B cell (primary cell): ENCODE results near the gene ZNF709. TPM values are rescaled to one million over a fixed set of nuclear protein-coding genes. Genes with fewer than 3 reads are reported as not detected.
"Not testable (repeated sequence)": the region's sequence is repeated elsewhere in the genome, so short reads cannot be mapped to it uniquely, and the experiment has no call there.

Source experiments
- ATAC-seq: fragments of 200-7000 bp; cut with Tn5 transposase; one replicate; pipeline ENCODE4 v1.10.0; 2021; ENCODE audit warnings: low read depth, mild to moderate bottlenecking, moderate number of reproducible peaks, moderate library complexity
- CTCF ChIA-PET: fragments of 350-600 bp; sonication (Branson Sonifier 250); formaldehyde crosslinking; loops from one replicate; lab custom pipeline; 2021; ENCODE audit warnings: antibody characterized with exemption, inconsistent platforms; lab: Charles Lee
- POLR2A ChIA-PET: fragments of 350-600 bp; sonication (Branson Sonifier 250); formaldehyde crosslinking; loops from one replicate; lab custom pipeline; 2021; ENCODE audit warnings: antibody characterized with exemption; lab: Charles Lee
- DNase-seq: peaks from one replicate; pipeline ENCODE4 v3.0.0; 2013
- H2AFZ ChIP-seq: 2 replicates; pipeline ENCODE4 v1.6.1; 2012; ENCODE audit warnings: mild to moderate bottlenecking, low read depth, low read length; ENCODE audit not compliant: insufficient read depth, poor library complexity, severe bottlenecking
- H3K27ac ChIP-seq, 2 donors: 1 replicate in 1 of 2; 2 replicates in 1 of 2; pipeline ENCODE4 v1.5.1; 2012 to 2013; ENCODE audit warnings: low read length in 2 of 2, mild to moderate bottlenecking in 2 of 2, moderate library complexity in 1 of 2
- H3K27me3 ChIP-seq, 4 experiments: fragments of 200-600 bp in 1 of 4; sonication (generic) in 1 of 4; replicated peaks in 1 of 4; 1 replicate in 2 of 4; 2 replicates in 2 of 4; pipeline versions ENCODE4 v1.6.1 to v1.7.0; 2013 to 2016; ENCODE audit warnings: low read length in 3 of 4, mild to moderate bottlenecking in 2 of 4, mixed read lengths in 1 of 4, moderate library complexity in 1 of 4; ENCODE audit not compliant: insufficient read depth in 4 of 4, control insufficient read depth in 3 of 4; ENCODE audit errors: control extremely low read depth in 1 of 4
- H3K36me3 ChIP-seq, 2 experiments: replicated peaks in 1 of 2; 1 replicate in 1 of 2; 2 replicates in 1 of 2; pipeline versions ENCODE4 v1.6.1 to v1.7.1; 2013; ENCODE audit warnings: low read length in 1 of 2; ENCODE audit not compliant: insufficient read depth in 2 of 2, control insufficient read depth in 1 of 2; ENCODE audit errors: control extremely low read depth in 1 of 2, extremely low read depth in 1 of 2
- H3K4me1 ChIP-seq, 2 donors: fragments of 200-600 bp in 1 of 2; sonication (generic) in 1 of 2; 1 replicate in 1 of 2; 2 replicates in 1 of 2; pipeline versions ENCODE4 v1.5.1 to v1.6.1; 2013 to 2017; ENCODE audit warnings: low read length in 2 of 2; ENCODE audit not compliant: control insufficient read depth in 2 of 2, insufficient read depth in 2 of 2
- H3K4me2 ChIP-seq: replicated peaks from 2 replicates; pipeline ENCODE3; 2012; ENCODE audit warnings: mild to moderate bottlenecking, low read depth, low read length; ENCODE audit not compliant: poor library complexity, severe bottlenecking
- H3K4me3 ChIP-seq, 5 experiments: fragments of 200-600 bp in 1 of 5; sonication (generic) in 1 of 5; 1 replicate in 3 of 5; 2 replicates in 2 of 5; pipeline versions ENCODE4 v1.5.1 to v1.7.0; 2011 to 2016; ENCODE audit warnings: low read length in 4 of 5, mild to moderate bottlenecking in 4 of 5, low read depth in 2 of 5, control low read depth in 1 of 5, moderate library complexity in 1 of 5; ENCODE audit not compliant: insufficient read depth in 1 of 5; ENCODE audit errors: control extremely low read depth in 1 of 5, extremely low read depth in 1 of 5
- H3K79me2 ChIP-seq: fragments of 200-600 bp; sonication (generic); one replicate; pipeline ENCODE4 v1.6.0; 2016; ENCODE audit warnings: low read length; ENCODE audit not compliant: control insufficient read depth, insufficient read depth
- H3K9ac ChIP-seq: fragments of 200-600 bp; sonication (generic); 2 replicates; pipeline ENCODE4 v1.6.1; 2017; ENCODE audit warnings: mild to moderate bottlenecking, low read length, moderate library complexity
- H3K9me3 ChIP-seq, 3 donors: one replicate each; pipeline versions ENCODE4 v1.6.1 to v1.7.1; 2013; ENCODE audit warnings: low read length in 2 of 3; ENCODE audit not compliant: control insufficient read depth in 2 of 3, insufficient read depth in 1 of 3; ENCODE audit errors: control extremely low read depth in 1 of 3
- H4K20me1 ChIP-seq: 2 replicates; pipeline ENCODE4 v1.6.0; 2012; ENCODE audit warnings: mild to moderate bottlenecking, low read length; ENCODE audit not compliant: insufficient read depth, control insufficient read depth, poor library complexity, severe bottlenecking
- H3K27ac Mint-ChIP-seq: one replicate; pipeline ENCODE4 v1.8.0; 2021; ENCODE audit warnings: mixed read lengths
- H3K27me3 Mint-ChIP-seq: one replicate; pipeline ENCODE4 v1.8.0; 2021; ENCODE audit warnings: mixed read lengths
- H3K4me1 Mint-ChIP-seq: one replicate; pipeline ENCODE4 v1.8.0; 2021; ENCODE audit warnings: mixed read lengths
- H3K4me3 Mint-ChIP-seq: one replicate; pipeline ENCODE4 v1.8.0; 2021; ENCODE audit warnings: mixed read lengths
- H3K9me3 Mint-ChIP-seq: one replicate; pipeline ENCODE4 v1.8.0; 2022; ENCODE audit warnings: mixed read lengths; ENCODE audit not compliant: insufficient read depth
- CTCF ChIP-seq: fragments of 200-600 bp; IDR thresholded peaks from one replicate; pipeline ENCODE4 v1.8.0; 2022; ENCODE audit warnings: antibody characterized with exemption, mild to moderate bottlenecking
- EZH2 ChIP-seq: IDR thresholded peaks from 2 replicates; pipeline ENCODE4 v1.6.1; 2012; ENCODE audit warnings: borderline replicate concordance, low read depth, mild to moderate bottlenecking, moderate library complexity, low read length; ENCODE audit not compliant: insufficient read depth, poor library complexity, severe bottlenecking
- WGBS: methylation state at CpG from one replicate; pipeline ENCODE4 v1.1.5; 2013; ENCODE audit warnings: missing lambda C conversion rate; ENCODE audit not compliant: insufficient coverage; 5-methylcytosine and 5-hydroxymethylcytosine counted together
- intact Hi-C: fragments of 100-400 bp; cut with micrococcal nuclease; formaldehyde crosslinking; loops from one replicate; pipeline ENCODE4 v1.10.0; 2022
- polyA plus RNA-seq: library from polyadenylated mRNA; depleted of rRNA; stranded (reverse); fragments of >200 nt; gene quantifications from 2 replicates; pipeline ENCODE4 v1.2.3, GENCODE V29; 2012
- total RNA-seq, 2 donors: library from RNA; stranded (reverse); fragments of 120-200 nt in 1 of 2; gene quantifications; 1 replicate in 1 of 2; 2 replicates in 1 of 2; pipeline versions ENCODE4 v1.2.3 to v1.2.4, GENCODE V29; 2013 to 2022

The ZNF709 gene
- total and polyA plus RNA-seq, 2 donors (not counting 1 experiment from before 2014, with no cell fraction given), result 1.7 to 8.4 TPM

GRCh38 chr19:12465211-12465610 is 19.4 kb downstream of the ZNF709 start:
- Mint-ChIP-seq H3K4me3 (no peak overlapping the region), H3K27ac (no peak overlapping the region), H3K27me3 (no peaks in the 10 kb centered on the region), H3K9me3 (peaks cover 18% of the 10 kb centered on the region), H3K4me1 (no peaks in the 10 kb centered on the region)
- H4K20me1 ChIP-seq, result no peaks in the 10 kb centered on the region
- no peaks in the 10 kb centered on the region for H3K27me3 ChIP-seq
- intact Hi-C loops, result no loop called here
- no peak overlapping the region for H3K4me3 ChIP-seq
- ChIA-PET POLR2A (interaction anchor here (0.8 kb wide), 1 partner anchor 1688 kb away, joined by 3 read pairs; no protein-coding TSS in a partner anchor), CTCF (interaction anchor here (0.6 kb wide), 1 partner anchor 36 kb away, joined by 3 read pairs; no protein-coding TSS in a partner anchor)
- no CpG with 5 or more reads among the region's 5 CpGs for WGBS
- H2AFZ ChIP-seq, result no peak overlapping the region
- peaks cover 17 to 58% (median 46%) of the 10 kb centered on the region in 3 donors for H3K9me3 ChIP-seq
- no peaks in the 10 kb centered on the region for H3K4me1 ChIP-seq
- DNase-seq (no peak), ATAC-seq (no peak)
- peaks cover 16% of the 10 kb centered on the region for H3K79me2 ChIP-seq
- no peak for TF ChIP-seq CTCF
- TF ChIP-seq EZH2, result no peak
- peaks cover 8 to 24% of the 10 kb centered on the region in 2 experiments for H3K36me3 ChIP-seq
- no peak overlapping the region for H3K4me2 ChIP-seq
- H3K27ac ChIP-seq, result no peak overlapping the region
- no peak overlapping the region for H3K9ac ChIP-seq

GRCh38 chr19:12464769-12465168 is 19.8 kb downstream of the ZNF709 start:
- H3K27ac Mint-ChIP-seq, result no peak overlapping the region
- H3K9me3 Mint-ChIP-seq, result peaks cover 18% of the 10 kb centered on the region
- Histone ChIP-seq H3K27ac (no peak overlapping the region), H3K4me3 (no peak overlapping the region), H3K27me3 (no peaks in the 10 kb centered on the region), H3K9me3 (peaks cover 17 to 54% (median 45%) of the 10 kb centered on the region in 3 donors), H4K20me1 (no peaks in the 10 kb centered on the region), H3K79me2 (peaks cover 12% of the 10 kb centered on the region), H3K9ac (no peak overlapping the region), H3K36me3 (peaks cover 8 to 20% of the 10 kb centered on the region in 2 experiments), H3K4me1 (no peaks in the 10 kb centered on the region), H2AFZ (no peak overlapping the region), H3K4me2 (no peak overlapping the region)
- H3K27me3 Mint-ChIP-seq, result no peaks in the 10 kb centered on the region
- ChIA-PET CTCF (interaction anchor here (0.5 kb wide), 1 partner anchor 76 kb away, joined by 4 read pairs; no protein-coding TSS in a partner anchor), POLR2A (interaction anchor here (0.8 kb wide), 1 partner anchor 1687 kb away, joined by 3 read pairs; no protein-coding TSS in a partner anchor)
- TF ChIP-seq EZH2, result no peak
- TF ChIP-seq CTCF, result no peak
- no peaks in the 10 kb centered on the region for H3K4me1 Mint-ChIP-seq
- no peak for ATAC-seq
- no peak for DNase-seq
- 90% methylated on average over 1 of the region's 3 CpGs for WGBS
- H3K4me3 Mint-ChIP-seq, result no peak overlapping the region
- intact Hi-C loops, result no loop called here

GRCh38 chr19:12464139-12464538 is 20.5 kb downstream of the ZNF709 start:
- CTCF ChIA-PET, result interaction anchor here (0.5 kb wide), 1 partner anchor 77 kb away, joined by 4 read pairs; no protein-coding TSS in a partner anchor
- ATAC-seq, H3K9ac ChIP-seq, H3K4me3 ChIP-seq, H3K4me1 Mint-ChIP-seq, DNase-seq, H3K4me3 Mint-ChIP-seq, H3K27me3 ChIP-seq, H2AFZ ChIP-seq, H3K4me1 ChIP-seq, H4K20me1 ChIP-seq, H3K27ac ChIP-seq, H3K27me3 Mint-ChIP-seq, H3K79me2 ChIP-seq, H3K27ac Mint-ChIP-seq, H3K4me2 ChIP-seq, POLR2A ChIA-PET, intact Hi-C loops: not testable (repeated sequence)
- H3K9me3 Mint-ChIP-seq, result peaks cover 22% of the 10 kb centered on the region
- peaks cover 9 to 18% of the 10 kb centered on the region in 2 experiments for H3K36me3 ChIP-seq
- H3K9me3 ChIP-seq, result peaks cover 20 to 50% (median 39%) of the 10 kb centered on the region in 3 donors
- WGBS, result 100% methylated on average over 4 of the region's 6 CpGs
